Measurements from ENCODE around the gene RGS3.

DNA sequence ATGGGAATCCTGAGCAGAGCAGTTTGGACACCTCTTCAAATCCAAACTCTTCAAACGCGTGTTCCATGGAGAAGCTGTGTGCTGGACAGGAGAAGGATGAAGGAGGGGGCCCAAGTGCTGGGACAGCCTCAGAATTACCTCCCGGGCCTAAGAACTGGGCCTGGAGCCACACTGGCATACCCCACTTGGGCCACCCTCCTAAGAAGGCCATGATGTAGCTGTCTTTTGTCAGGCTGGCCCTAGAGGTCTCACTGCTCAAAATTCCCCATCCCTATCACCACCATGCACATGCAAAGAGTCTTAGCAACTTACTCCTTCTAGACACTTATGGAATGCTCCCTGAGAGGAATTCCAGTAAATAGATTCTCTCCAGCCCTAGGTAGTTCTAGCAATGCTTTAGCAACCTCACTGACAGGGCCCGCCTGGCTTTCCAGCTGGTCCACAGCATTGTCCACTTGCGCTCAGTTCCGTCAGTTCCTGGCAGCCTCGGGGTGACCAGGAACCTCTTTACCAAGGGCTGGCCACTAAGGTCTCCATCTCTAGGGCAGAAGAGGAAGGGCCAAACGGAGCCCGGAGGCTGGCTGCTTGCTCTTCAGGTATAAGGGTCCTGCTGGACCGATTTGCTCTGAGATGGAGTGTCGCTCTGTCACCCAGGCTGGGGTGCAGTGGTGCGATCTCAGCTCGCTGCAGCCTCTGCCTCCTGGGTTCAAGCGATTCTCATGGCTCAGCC is 75.3 kb downstream of the RGS3 start:
- TF ChIP-seq, protein P1, sequence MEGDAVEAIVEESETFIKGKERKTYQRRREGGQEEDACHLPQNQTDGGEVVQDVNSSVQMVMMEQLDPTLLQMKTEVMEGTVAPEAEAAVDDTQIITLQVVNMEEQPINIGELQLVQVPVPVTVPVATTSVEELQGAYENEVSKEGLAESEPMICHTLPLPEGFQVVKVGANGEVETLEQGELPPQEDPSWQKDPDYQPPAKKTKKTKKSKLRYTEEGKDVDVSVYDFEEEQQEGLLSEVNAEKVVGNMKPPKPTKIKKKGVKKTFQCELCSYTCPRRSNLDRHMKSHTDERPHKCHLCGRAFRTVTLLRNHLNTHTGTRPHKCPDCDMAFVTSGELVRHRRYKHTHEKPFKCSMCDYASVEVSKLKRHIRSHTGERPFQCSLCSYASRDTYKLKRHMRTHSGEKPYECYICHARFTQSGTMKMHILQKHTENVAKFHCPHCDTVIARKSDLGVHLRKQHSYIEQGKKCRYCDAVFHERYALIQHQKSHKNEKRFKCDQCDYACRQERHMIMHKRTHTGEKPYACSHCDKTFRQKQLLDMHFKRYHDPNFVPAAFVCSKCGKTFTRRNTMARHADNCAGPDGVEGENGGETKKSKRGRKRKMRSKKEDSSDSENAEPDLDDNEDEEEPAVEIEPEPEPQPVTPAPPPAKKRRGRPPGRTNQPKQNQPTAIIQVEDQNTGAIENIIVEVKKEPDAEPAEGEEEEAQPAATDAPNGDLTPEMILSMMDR (conservative IDR thresholded peaks at IDR 0.05 in 1 of 2, IDR thresholded peaks at IDR 0.05 in 1 of 2; ENCODE audit: extremely low read depth in 1 of 2, insufficient read depth in 1 of 2, low read depth in 1 of 2, low read length in 2 of 2) = no peak
- TF ChIP-seq EZH2 (IDR thresholded peaks at IDR 0.05; ENCODE audit: borderline replicate concordance, low read length) = no peak
